ENCODE measurements around the gene ORAI3. TPM values are rescaled to one million over a fixed set of nuclear protein-coding genes. Genes with fewer than 3 reads are reported as not detected.
"Not testable (repeated sequence)": the region's sequence is repeated elsewhere in the genome, so short reads cannot be mapped to it uniquely, and the experiment has no call there.

Gene ORAI3
- total RNA-seq, 6 experiments from 2014 or later = 15.2 to 26.2 (median 18.4) TPM

- H3K36me3 Mint-ChIP-seq (ENCODE audit: low read depth) = peaks cover 18% of the 10 kb centered on the region; the same call in 1 of the 2 replicates
- no peak overlapping the region for H3K4me3 Mint-ChIP-seq
- H3K4me1 Mint-ChIP-seq (ENCODE audit: low read depth) = peaks cover 5% of the 10 kb centered on the region
- no peaks in the 10 kb centered on the region for H3K9me3 Mint-ChIP-seq
- DNase-seq = no peak
- H3K27me3 Mint-ChIP-seq (ENCODE audit: insufficient read depth) = no peaks in the 10 kb centered on the region; the same call in 1 of the 2 replicates
- no peak for TF ChIP-seq CTCF (IDR thresholded peaks at IDR 0.05)
- H3K27ac Mint-ChIP-seq = no peak overlapping the region
These were observed 17.7 kb upstream of the ORAI3 start for GRCh38 chr16:30931068-30931650.

GRCh38 chr16:30934827-30935557 lies 13.9 kb upstream of the ORAI3 start:
- peaks cover 18% of the 10 kb centered on the region; the same call in 1 of the 2 replicates for H3K36me3 Mint-ChIP-seq (ENCODE audit: low read depth)
- no peaks in the 10 kb centered on the region; the same call in 1 of the 2 replicates for H3K27me3 Mint-ChIP-seq (ENCODE audit: insufficient read depth)
- H3K4me1 Mint-ChIP-seq (ENCODE audit: low read depth) = peaks cover 8% of the 10 kb centered on the region; the same call in 1 of the 2 replicates
- H3K27ac Mint-ChIP-seq = peak overlapping the region; percentile 1
- no peak overlapping the region for H3K4me3 Mint-ChIP-seq
- peak; percentile 52 for DNase-seq
- TF ChIP-seq CTCF (IDR thresholded peaks at IDR 0.05) = peak; percentile 79
- H3K9me3 Mint-ChIP-seq = no peaks in the 10 kb centered on the region

- no peak overlapping the region for H3K4me3 Mint-ChIP-seq
- no peak for DNase-seq
- no peaks in the 10 kb centered on the region for H3K27me3 Mint-ChIP-seq (ENCODE audit: insufficient read depth)
- peaks cover 22% of the 10 kb centered on the region for H3K36me3 Mint-ChIP-seq (ENCODE audit: low read depth)
- no peak for TF ChIP-seq CTCF (IDR thresholded peaks at IDR 0.05)
- H3K9me3 Mint-ChIP-seq = no peaks in the 10 kb centered on the region
- H3K27ac Mint-ChIP-seq = peak overlapping the region; percentile 16; the same call in 1 of the 2 replicates
- peaks cover 30% of the 10 kb centered on the region for H3K4me1 Mint-ChIP-seq (ENCODE audit: low read depth)
These were observed 11.2 kb upstream of the ORAI3 start for GRCh38 chr16:30937692-30938091.

- peaks cover 30% of the 10 kb centered on the region for H3K4me1 Mint-ChIP-seq (ENCODE audit: low read depth)
- DNase-seq; H3K4me3 Mint-ChIP-seq; H3K9me3 Mint-ChIP-seq; H3K27me3 Mint-ChIP-seq (ENCODE audit: insufficient read depth): not testable (repeated sequence)
- H3K27ac Mint-ChIP-seq = peak overlapping the region; percentile 96
- peaks cover 29% of the 10 kb centered on the region for H3K36me3 Mint-ChIP-seq (ENCODE audit: low read depth)
These were observed 9.3 kb upstream of the ORAI3 start for GRCh38 chr16:30939571-30939970.

GRCh38 chr16:30941600-30942425 lies 7.1 kb upstream of the ORAI3 start:
- Mint-ChIP-seq H3K27ac (peak overlapping the region; percentile 58), H3K27me3 (ENCODE audit: insufficient read depth) (no peaks in the 10 kb centered on the region; the same call in 1 of the 2 replicates), H3K36me3 (ENCODE audit: low read depth) (peaks cover 31% of the 10 kb centered on the region), H3K9me3 (no peaks in the 10 kb centered on the region), H3K4me1 (ENCODE audit: low read depth) (peaks cover 30% of the 10 kb centered on the region), H3K4me3 (no peak overlapping the region)
- peak; percentile 90 for TF ChIP-seq CTCF (IDR thresholded peaks at IDR 0.05)
- DNase-seq = peak; percentile 56

Measured in HFFc6 (cell line).